Activated gamma-delta T cell (primary cell): ENCODE results near the gene ACKR3.

Source experiments
- DNase-seq: peaks from one replicate; lab custom pipeline; 2025; lab: John Stamatoyannopoulos, UW

The ACKR3 gene

DNA sequence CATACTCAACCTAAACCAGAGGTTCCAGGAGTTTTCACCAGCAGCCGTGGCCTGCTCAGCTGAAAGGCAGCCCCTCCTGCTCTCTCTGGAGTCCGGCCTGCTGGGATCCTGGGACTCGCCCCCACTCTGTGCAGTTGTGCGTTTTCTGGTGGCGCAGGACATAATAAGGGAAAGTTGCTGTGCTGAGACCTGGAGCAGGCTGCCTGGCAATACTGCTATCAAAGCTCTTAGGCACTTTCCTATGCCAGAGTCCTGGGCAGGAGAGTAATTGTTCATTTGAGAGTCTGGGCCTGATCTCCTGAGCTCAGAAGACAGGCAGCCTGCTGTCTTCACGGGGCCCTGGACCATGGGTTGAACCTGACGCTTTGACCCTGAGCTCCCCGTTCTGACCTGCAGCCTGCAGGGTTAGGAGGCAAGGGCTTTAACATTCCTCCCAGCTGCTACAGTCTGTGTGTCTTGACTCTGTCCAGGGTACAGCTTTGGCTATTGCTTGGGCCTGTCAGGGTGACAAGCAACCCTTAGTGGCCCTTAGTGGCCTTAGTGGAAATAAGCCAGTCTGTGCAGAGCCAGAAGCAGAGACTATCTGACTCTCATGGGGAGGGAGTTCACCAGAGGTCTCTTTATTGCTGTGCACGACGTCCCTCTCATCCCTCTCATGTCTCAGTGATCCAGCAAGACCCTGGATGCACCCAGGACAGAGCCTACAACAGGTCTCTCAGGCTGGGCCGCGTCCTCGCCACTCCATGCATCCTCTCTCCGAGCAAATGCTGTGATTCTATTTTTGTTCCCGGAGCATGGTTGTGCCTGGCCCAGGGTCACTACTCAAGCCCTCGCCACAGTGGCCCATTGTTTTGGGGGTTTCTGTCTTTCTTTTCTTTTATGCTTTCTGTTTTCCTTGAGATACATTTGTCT, 60.6 kb downstream of the ACKR3 start:
- no peak for DNase-seq

- no peak for DNase-seq
These were observed 61.7 kb downstream of the ACKR3 start for GRCh38 chr2:236631281-236631855.

GRCh38 chr2:236631856-236632291, 62.2 kb downstream of the ACKR3 start:
- DNase-seq: no peak
